Fibroblast of upper back skin (primary cell): Measurements from ENCODE around the gene EID1.
"Not testable (repeated sequence)": the region's sequence is repeated elsewhere in the genome, so short reads cannot be mapped to it uniquely, and the experiment has no call there.

Experiments
- DNase-seq: peaks from one replicate; pipeline ENCODE4 v3.0.0-alpha.2; 2013

The EID1 gene

GRCh38 chr15:48877630-48878595, at the start of gene EID1:
Gene EID1, plus strand, starts transcription at chr15:48878134. Its CDS starts 43 bp downstream, at chr15:48878177.
- DNase-seq = peak; percentile 93

GRCh38 chr15:48828471-48828870, 49.5 kb upstream of the EID1 start:
- no peak for DNase-seq

GRCh38 chr15:48828906-48829305, 49.0 kb upstream of the EID1 start:
- DNase-seq = no peak

GRCh38 chr15:48832648-48833047, 45.3 kb upstream of the EID1 start:
- DNase-seq = no peak

- DNase-seq = no peak
Measured at GRCh38 chr15:48833526-48834239, 44.3 kb upstream of the EID1 start.

GRCh38 chr15:48834756-48835155, 43.2 kb upstream of the EID1 start:
- no peak for DNase-seq

GRCh38 chr15:48842501-48842900, 35.4 kb upstream of the EID1 start:
- no peak for DNase-seq

GRCh38 chr15:48845123-48845522, 32.8 kb upstream of the EID1 start:
- DNase-seq = no peak

- no peak for DNase-seq
Measured at GRCh38 chr15:48850648-48851047, 27.3 kb upstream of the EID1 start.

- no peak for DNase-seq
Measured at GRCh38 chr15:48851956-48852355, 26.0 kb upstream of the EID1 start.

- not testable (repeated sequence) for DNase-seq
Measured at GRCh38 chr15:48854434-48854833, 23.5 kb upstream of the EID1 start.

- DNase-seq = peak; percentile 64
Measured at GRCh38 chr15:48855501-48856440, 22.2 kb upstream of the EID1 start.

- peak; percentile 51 for DNase-seq
Measured at GRCh38 chr15:48856942-48857341, 21.0 kb upstream of the EID1 start.

- DNase-seq = peak; percentile 53
Measured at GRCh38 chr15:48858401-48858800, 19.5 kb upstream of the EID1 start.

- no peak for DNase-seq
Measured at GRCh38 chr15:48859426-48859825, 18.5 kb upstream of the EID1 start.

- peak; percentile 72 for DNase-seq
Measured at GRCh38 chr15:48861813-48862431, 16.0 kb upstream of the EID1 start.

GRCh38 chr15:48862705-48863104, 15.2 kb upstream of the EID1 start:
- DNase-seq = no peak

- peak; percentile 86 for DNase-seq
Measured at GRCh38 chr15:48865370-48866079, 12.4 kb upstream of the EID1 start.

GRCh38 chr15:48866141-48866563, 11.8 kb upstream of the EID1 start:
- peak; percentile 72 for DNase-seq

GRCh38 chr15:48868023-48868422, 9.9 kb upstream of the EID1 start:
- DNase-seq = no peak

GRCh38 chr15:48868536-48868935, 9.4 kb upstream of the EID1 start:
- peak; percentile 58 for DNase-seq

- no peak for DNase-seq
Measured at GRCh38 chr15:48869966-48870365, 8.0 kb upstream of the EID1 start.
